GM19043 (cell line): Measurements from ENCODE around the gene SPATA25.
"Not testable (repeated sequence)": the region's sequence is repeated elsewhere in the genome, so short reads cannot be mapped to it uniquely, and the experiment has no call there.

Experiments
- ATAC-seq: cut with Tn5 transposase; IDR thresholded peaks from one replicate; pipeline ENCODE4 v1.9.1; 2021; ENCODE audit warnings: low read depth; ENCODE audit not compliant: unreplicated experiment

Gene SPATA25, protein sequence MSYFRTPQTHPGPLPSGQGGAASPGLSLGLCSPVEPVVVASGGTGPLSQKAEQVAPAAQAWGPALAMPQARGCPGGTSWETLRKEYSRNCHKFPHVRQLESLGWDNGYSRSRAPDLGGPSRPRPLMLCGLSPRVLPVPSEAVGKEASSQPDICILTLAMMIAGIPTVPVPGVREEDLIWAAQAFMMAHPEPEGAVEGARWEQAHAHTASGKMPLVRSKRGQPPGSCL

DNA sequence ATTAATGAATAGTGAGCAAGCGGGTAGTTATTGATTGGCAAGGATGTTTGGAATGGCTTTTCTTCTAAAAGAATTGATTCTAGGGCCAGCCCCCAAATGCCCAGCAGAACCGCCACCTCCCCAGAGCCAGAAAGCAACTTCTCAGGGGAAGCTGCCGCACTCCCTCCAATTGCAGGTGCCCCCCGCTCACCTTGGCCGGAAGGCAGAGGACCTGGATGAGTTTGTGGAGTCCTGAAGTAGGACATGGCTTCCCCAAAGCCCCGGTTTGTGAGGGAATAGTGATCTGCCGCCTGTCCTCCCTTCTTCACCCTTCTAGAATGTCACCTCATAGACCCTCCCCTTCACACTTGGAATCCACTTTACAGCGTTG, at the start of gene SPATA25:
Gene SPATA25, minus strand, starts transcription at position 277 of the 370 bp plus-strand sequence. Its CDS starts 32 bp downstream, at position 245.
- no peak for ATAC-seq

DNA sequence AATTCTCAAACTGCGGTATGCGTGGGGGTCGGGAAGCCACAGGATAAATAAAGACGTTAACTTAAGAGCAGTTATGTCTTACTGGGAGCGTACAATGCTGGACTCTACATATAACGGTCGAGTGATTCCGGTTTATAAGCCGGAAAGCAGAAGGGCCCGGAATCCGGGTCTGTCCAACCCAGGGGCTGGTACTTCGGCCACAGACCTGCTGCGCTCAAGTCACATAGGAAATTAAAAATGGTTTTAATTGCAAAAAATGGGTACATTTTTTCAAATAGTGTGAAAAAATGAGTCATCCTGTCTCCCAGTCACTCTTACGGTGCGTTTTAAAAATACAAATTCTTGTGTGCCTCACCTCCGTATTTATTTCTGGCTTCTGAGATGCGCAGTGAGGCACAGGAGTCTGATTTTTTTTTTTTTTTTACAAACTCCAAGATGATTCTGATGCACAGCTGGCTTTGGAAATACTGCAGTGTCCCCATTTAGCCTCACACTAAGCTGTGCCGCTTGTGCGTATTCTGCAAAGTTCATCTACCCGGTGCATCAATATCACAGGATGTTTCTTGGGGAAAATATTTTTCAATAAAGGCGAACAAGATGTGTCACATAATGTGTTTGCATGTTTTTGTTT, 48.1 kb upstream of the SPATA25 start:
- peak; percentile 25 for ATAC-seq

DNA sequence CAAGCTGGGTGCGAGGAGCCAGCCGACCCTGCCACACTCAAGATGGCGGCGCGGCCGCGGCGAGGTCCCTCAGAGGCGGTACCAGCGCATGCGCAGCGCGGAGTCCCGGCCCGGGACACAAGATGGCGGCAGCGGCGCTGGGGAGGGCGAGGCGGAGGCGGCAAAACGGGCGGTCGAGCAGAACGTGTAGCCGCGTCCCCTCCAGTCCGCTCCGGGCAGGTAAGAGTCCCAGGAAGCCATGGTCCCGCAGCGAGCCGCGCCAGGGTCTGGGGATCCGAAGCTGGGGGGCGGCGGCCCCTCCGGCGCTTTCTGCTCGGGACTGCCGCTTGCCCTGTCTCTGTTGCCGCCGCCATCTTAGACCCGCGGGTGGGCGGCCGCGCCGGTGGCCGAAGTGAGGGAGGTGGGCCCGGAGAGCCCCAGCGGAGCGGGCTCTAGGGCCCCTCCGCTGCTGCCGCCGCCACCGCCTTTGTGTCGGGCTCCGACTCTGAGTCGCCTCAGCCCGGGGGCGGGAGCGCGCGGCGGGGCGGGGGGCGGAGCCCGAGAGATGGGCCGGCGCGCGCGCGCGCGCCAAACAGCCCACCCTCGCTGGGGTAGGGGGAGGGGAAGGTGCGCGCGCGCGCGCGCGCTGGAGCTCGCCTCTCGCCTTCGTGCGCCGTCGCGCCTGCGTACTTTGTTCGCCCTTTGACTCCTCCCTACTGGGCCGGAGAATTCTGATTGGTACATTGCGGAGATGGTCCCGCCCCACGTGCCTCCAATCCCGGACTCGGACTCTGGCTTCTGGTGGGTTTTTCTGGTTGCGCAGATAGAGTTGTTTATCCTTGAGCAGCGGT, 47.4 kb upstream of the SPATA25 start, which contains the start of gene PCIF1:
Gene PCIF1, plus strand, starts transcription at position 98 of the 830 bp plus-strand sequence. CDS start 4,317 bp downstream, outside the sequence.
- ATAC-seq = peak; percentile 64

DNA sequence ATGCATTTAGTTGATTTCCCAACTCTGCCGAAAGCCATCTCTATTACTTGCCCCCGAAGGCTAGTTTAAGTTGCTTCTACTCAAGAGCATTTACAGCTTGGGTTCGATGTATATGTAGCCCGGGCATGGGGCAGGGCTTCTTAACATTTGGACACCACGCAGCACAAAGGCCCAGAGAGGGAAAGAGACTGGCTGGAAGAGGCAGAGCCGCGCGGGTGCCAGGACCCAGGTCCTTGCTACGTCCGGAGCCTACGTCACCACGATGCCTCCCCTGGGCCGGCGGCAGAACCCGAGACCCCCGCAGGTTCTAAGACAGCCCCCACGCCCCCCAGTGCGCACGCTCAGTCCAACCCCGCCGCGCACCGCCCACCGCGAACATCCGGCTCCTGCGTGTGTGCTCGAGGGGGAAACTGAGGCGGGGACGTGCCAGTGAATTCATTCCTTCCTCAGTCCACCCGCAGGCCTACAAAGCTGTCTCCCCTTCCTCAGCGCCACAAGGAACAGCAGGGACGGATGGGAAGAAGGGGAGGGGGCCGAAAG, 46.7 kb upstream of the SPATA25 start:
- no peak for ATAC-seq

DNA sequence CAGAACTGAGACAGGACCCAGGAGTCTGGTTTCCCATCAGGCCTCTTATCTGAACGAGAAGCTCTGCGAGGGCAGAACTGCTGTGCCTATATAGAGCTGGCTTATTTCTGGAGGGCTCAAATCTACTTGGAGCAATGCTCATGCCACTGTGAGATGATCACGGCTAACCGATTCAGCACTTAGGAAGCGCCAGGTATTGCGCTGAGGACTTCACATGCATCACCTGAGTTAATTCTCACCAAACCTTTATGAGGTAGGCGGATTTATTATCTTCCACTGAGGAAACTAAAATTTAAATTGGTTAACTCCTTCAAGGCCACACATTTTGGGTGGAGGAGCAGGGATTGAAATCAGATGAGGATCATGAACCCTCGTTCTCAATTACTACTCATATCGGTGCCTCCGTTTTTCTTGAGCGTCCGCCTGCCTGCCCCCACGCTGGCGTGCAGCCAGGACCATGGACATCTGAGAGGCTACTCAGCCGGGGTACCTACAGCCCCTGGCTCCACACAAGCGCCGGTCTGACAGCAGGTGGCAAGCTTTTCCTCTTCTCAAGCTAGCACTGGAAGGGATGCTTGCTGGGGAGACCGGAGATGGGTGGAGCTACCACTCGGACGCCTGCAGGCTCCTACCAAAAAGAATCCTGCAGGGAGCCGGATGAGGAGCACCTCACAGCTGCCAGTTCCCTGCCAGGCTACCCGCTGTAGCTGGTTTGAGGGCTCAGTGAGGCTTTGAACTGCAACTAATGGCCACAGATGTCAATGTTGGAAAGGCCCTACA, 46.0 kb upstream of the SPATA25 start:
- ATAC-seq = no peak

DNA sequence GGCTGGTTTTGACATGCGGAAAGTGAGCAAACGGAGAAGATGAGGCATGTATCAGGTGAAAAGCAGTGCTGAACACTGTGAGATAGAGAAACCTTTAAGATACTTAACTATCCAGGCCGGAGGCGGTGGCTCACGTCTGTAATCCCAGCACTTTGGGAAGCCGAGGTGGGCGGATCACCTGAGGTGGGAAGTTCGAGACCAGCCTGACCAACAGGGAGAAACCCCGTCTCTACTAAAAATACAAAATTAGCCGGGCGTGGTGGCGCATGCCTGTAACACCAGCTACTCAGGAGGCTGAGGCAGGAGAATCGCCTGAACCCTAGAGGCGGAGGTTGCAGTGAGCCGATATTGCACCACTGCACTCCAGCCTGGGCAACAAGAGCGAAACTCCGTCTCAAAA, 44.3 kb upstream of the SPATA25 start:
- ATAC-seq = not testable (repeated sequence)

DNA sequence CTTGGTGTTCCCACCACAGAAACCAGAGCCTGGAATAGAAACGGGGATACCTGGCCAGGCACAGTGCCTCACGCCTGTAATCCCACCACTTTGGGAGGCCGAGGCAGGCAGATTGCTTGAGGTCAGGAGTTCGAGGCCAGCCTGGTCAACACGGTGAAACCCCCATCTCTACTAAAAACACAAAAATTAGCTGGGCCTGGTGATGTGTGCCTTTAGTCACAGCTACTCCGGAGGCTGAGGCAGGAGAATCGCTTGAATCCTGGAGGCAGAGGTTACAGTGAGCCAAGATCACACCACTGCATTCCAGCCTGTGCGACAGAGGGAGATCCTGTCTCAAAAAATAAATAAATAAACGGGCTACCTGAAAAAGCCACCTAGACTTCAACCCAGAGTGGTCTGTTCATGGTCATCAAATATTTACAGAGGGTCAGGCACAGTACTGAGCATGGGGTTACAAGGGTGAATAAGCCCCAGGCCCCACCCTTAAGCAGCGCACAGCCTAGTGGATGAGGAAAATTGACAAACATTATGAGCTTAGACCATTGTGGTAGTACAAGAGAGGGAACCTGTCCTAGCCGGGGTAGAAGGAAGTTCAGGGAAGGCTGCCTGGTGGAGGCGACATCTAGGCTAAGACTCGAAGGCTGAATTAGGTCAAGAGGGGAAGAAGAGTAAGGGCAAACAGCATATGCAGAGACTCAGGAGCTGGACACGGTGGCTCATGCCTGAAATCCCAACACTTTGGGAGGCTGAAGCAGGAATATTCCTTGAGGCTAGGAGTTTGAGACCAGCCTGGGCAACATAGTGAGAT, 39.9 kb upstream of the SPATA25 start:
- ATAC-seq = no peak

DNA sequence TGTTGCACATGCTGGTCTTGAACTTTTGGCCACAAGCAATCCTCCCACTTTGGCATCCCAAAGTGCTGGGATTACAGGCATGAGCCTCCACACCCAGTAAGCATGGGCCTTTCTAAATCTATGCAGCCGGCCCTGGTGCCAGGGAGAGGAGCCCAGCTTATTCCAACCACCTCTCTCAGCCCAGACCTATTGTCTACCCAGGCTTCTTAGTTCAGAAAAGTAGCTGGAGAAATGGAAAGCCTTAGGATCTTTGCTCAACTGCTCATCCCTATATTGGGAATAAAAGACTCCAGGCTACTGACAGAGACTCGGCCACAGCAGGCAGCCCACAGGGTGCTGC, 39.3 kb upstream of the SPATA25 start:
- no peak for ATAC-seq

DNA sequence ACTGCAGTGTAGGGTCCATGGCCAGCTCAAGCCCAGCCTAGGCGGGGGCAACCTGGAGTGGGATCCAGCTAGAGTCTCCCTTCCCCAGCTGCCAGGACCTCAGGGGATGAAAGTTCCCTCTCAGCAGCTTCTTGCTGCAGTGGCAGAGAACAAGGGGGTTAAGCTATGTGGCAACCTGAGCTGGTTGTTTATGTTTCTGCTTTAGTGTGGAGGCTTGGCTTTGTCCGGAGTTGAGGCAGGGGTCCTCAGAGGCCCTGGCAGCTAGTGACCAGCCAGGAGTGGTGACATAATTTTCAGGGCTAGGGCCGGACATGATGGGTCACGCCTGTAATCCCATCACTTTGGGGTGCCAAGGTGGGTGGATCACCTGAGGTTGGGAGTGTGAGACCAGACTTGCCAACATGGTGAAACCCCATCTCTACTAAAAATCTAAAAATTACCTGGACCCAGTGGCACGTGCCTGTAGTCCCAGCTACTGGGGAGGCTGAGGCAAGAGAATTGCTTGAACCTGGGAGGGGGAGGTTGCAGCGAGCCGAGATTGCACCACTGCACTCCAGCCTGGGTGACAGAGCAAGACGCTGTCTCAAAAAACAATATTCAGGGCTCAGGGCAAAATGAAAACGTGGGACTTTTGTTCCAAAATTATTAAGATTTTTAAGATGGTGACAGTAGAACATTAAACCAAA, 38.5 kb upstream of the SPATA25 start:
- no peak for ATAC-seq

DNA sequence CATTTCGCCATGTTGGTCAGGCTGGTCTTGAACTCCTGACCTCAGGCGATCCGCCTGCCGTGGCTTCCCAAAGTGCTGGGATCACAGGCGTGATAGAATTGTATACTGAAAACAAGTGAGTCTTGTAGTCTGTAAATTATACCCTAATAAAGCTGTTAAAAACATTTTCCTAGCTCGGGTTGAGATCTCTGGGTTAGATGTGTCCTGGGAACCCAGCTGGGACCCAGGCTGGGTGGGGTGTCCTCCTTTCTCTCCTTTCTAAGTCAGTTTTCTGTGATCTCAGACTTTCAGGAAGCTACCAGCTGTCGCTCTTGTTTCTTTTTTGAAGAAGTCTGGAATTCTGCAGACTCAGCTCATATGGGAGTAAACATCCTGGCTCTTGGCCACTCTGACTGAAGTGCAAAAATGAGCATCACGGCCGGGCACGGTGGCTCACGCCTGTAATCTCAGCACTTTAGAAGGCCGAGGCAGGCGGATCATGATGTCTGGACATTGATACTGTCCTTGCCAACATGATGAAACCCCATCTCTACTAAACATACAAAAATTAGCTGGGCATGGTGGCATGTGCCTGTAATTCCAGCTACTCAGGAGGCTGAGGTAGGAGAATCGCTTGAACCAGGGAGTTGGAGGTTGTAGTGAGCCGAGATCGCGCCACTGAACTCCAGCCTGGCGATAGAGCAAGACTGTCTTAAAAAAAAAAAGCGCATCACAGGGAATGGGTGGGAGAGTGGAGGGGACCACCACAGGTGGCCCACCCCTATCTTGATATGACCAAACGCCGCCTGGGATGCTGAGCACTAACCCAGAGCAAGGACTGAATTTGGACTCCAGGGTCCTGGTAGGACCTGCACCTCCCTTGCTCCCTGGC, 37.2 kb upstream of the SPATA25 start:
- ATAC-seq = no peak

DNA sequence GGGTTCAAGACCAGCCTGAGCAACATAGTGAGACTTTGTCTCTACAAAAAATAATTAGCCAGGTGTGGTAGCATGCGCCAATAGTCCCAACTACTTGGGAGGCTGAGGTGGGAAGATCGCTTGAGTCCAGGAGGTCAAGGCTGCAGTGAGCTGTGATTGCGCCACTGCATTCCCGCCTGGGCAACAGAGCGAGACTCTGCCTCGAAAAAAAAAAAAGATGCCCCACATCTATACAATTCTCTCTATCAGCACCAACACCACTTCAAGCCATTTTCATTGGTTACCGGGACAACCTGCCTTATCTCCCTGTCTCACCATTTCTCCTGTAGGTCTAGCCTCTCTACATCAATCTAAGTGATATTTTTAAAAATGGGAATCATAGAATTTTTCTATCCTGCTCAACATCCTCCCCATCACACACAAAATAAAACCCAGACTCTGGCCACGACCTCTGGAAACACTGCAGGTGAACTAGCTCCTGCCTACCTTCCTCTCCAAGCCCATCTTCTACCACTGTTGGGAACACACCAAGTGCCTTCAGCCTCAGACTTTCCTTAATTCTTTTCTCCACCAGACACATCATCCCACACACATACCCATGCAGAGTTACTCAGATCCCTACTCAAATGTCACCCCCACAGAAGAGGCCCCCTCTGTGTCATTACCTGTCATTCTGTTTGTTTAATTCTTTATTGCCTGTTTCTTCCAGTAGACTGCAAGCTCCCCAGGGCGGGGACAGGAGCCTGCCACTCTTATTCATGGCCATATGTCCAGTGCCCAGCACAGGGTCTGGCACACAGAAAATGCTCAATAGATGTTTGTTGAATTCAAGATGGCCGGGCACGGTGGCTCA, 34.1 kb upstream of the SPATA25 start:
- ATAC-seq = no peak

DNA sequence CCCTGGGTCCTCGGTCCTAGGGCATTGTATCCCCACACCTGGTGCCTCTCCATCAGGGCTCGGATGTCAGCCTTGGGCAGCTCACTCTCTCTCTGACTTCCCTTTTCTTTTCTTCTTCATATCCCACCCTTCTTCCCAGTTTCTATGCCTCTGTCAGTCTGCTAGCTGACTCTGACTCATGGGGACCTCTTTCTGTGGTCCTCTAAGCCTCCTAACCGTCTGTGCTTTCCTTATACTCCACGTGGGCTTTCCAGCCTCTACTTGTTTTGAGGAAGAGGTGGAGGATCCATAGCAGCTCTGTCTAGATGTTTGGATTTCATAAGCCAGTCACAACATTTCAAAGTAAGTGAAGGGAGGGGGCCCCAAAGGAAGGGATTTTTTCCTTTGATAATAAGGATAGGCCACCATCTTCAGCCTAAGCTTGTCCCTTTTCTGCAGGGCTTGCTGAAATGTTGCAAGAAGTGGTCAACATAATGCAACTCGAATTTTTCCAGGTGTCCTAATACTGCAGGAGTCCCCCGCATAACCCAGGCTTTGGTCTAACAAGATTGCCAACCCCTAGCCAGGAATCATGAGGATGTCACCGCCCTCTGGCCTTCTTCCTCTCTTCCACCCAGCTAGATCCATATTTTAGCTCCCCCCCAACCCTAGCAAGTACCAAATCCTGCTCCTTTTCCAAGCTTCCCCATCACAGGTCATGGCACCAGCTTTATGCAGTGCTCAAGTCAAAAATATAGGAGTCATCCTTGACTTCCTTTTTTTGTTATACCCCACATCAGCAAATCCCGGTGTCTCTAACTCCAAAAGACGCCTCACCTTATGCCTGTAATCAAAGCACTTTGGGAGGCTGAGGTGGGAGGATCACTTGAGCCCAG, 33.3 kb upstream of the SPATA25 start:
- ATAC-seq = no peak

DNA sequence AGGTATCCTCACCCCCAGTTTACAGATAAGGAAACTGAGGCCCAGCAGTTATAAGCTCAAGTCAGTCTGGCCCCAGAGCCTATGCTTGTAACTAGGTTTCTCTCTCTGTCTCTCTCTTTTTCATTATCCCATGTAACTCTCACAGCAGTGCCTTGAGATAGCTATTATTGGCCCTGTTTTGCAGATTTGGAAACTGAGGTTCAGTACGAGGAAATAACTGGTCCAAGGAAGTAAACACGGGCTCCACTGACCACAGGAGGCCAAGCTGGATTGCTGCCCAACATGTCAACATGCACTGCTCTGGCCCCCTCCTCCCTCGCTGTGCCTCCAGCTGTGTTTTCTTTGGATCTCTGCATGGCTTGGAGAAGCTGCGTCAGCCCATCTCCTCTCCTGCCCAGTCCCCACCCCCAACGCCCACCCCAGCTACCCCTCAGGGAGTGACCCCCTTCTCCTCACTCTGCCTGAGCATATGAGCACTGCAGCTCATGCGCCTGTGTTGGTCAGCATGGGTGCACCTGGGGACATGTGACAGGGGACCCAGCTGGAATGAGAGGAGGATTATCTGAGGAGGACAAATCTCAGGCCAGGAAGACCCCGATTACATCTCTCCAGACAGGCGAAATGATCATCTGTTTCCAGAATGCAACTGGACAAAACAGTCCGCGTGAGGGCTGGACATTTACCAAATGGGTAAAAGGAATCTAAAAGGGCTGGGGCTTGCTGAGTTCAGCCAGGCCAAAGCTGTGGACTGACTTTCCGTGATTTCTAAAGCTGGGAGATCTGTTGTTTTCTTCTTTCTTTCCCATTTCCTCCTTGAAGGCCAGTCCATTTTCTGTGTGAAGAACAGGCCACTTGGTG, 32.3 kb upstream of the SPATA25 start:
- no peak for ATAC-seq

DNA sequence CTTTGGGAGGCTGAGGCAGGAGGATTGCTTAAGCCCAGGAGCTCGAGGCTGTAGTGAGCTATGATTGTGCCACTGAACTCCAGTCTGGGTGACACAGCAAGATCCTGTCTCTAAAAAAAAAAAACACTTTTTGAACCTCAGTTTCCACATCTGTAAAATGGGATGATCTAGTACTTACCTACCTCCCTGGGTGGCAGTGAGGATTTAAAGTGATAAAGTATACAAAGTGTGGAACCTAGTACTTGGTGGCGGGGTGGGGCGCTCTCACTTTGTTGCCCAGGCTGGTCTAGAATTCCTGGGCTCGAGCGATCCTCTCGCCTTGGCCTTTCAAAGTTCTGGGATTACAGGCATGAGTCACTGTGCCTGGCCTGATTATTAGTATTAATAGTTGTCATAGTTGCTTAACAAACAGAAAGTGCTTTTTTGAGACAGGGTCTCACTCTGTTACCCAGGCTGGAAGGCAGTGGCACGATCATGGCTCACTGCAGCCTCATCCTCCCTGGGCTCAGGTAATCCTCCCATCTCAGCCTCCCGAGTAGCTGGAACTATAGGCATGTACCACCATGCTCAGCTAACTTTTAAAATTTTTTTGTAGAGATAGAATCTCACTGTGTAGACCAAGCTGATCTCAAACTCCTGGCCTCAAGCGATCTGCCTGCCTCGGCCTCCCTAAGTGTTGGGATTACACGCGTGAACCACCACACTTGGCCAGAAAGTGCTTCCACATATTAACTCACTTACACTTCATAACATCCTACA, 31.5 kb upstream of the SPATA25 start:
- ATAC-seq = no peak
